NCI-H2227 treated with DMSO at 0.1 percent for 48 hours (cell line): ENCODE measurements around the gene ATP5MC3.
A peak's percentile ranks its signal among the peaks of the same experiment; 100 is the strongest.

Source experiments
- DNase-seq: peaks from one replicate; lab custom pipeline; 2025; lab: John Stamatoyannopoulos, UW

ATP5MC3 gene

GRCh38 chr2:175167792-175168563 is 13.5 kb downstream of the ATP5MC3 start, which contains the start of gene ATF2:
Gene ATF2 (minus strand): TSS chr2:175168203. CDS start chr2:175136443, 31,760 bp downstream.
- peak; percentile 100 for DNase-seq

- DNase-seq, result peak; percentile 85
Measured at GRCh38 chr2:175167076-175167791, 14.3 kb downstream of the ATP5MC3 start.

- DNase-seq, result no peak
Measured at GRCh38 chr2:175166216-175166824, 15.2 kb downstream of the ATP5MC3 start.

GRCh38 chr2:175164235-175164634 is 17.3 kb downstream of the ATP5MC3 start:
- no peak for DNase-seq

- no peak for DNase-seq
Measured at GRCh38 chr2:175158894-175159293, 22.6 kb downstream of the ATP5MC3 start.

GRCh38 chr2:175156534-175156933 is 25.0 kb downstream of the ATP5MC3 start:
- peak; percentile 54 for DNase-seq

GRCh38 chr2:175154661-175155082 is 26.8 kb downstream of the ATP5MC3 start:
- no peak for DNase-seq

GRCh38 chr2:175152242-175152641 is 29.3 kb downstream of the ATP5MC3 start:
- no peak for DNase-seq

DNA sequence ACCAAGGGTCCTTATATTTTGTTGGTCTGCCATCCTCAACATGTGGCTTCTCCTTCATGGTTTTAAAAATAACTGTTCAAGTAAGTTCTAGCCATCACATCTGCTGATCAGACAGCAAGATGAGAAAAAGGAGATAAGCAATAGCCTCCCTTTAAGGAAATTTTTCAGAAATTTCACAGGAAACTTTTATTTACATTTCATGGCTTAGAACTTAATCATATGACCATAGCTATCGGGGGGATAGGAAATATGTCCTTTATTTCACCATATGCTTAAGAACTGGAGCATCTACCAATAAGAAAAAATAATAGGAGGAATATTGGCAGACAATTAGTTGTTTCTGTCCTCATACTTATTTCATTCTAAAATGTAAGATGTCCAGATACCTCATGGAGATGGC is 29.7 kb downstream of the ATP5MC3 start:
- DNase-seq, result no peak

GRCh38 chr2:175147186-175147585 is 34.3 kb downstream of the ATP5MC3 start:
- DNase-seq, result no peak

DNA sequence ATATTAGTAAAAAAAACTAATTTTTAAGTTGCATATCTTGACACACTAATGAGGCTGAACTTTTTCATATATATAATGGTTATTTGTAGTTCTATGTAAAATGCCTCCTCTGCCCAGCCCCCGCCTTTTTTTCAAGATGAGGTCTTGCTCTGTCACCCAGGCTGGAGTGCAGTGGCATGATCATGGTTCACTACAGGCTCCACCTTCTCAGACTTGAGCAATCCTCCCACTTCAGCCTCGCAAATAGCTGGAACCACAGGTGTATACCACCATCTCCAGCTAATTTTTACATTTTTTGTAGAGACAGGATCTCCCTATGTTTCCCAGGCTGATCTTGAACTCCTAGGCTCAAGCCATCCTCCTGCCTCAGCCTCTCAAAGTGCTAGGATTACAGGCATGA is 37.8 kb downstream of the ATP5MC3 start:
- DNase-seq, result no peak

- DNase-seq, result no peak
Measured at GRCh38 chr2:175143191-175143590, 38.3 kb downstream of the ATP5MC3 start.

DNA sequence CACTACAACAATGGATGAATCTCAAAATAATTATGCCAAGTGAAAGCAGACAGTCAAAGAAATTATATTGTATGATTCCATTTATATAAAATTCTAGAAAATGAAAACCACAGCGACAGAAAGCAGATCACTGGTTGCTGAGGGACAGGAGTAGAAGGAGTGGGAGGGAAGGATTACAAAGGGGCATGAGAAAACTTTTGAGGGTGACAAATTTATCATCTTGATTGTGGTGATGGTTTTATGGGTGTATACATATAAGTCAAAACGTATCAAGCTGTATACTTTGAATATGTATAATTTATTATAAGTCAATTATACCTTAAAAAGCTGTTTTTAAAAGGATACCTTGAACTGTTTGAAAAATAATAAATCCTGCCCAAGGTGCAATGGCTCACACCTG is 41.2 kb downstream of the ATP5MC3 start:
- no peak for DNase-seq

GRCh38 chr2:175137793-175138192 is 43.7 kb downstream of the ATP5MC3 start:
- no peak for DNase-seq

DNA sequence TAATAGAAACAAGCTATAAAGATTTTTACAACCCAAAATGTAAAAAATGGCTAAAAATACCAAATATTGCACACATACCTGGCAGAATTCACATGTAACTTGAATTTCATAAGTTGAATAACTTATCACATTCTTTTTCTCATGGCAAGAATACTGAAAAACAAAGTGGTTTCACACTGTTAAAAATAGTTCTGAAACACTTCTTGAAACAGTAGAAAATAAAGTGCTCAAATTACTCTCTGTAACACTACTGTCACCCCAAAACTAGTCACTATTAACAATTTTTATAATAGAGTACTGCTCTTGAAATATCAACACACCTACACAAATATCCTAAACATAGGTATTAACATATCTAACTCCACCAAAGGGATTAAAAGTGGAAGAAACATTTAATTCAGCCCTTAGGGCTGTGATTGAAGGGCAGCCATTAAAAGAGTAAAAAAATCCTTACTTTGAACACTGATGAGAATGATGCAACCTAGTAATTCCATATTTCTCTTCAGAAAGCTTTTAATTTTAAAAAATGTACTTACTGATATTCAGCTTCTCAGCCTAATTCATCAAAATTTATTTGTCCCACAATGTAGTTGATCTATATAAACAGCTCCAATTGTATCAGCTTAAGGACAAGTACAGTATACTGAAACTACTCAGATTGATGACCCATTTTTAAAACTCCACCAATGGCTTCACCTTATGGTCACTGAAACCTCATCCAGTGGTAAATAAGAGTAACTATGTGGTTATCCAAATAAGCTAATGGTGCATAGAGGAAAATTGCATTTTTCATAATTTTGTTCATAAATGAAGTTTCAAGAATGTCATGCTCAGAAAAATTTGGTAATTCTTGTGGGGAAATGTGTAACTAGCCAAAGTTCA is 44.9 kb downstream of the ATP5MC3 start:
- DNase-seq, result no peak

- no peak for DNase-seq
Measured at GRCh38 chr2:175135862-175136261, 45.6 kb downstream of the ATP5MC3 start.

GRCh38 chr2:175135177-175135576 is 46.3 kb downstream of the ATP5MC3 start:
- DNase-seq, result no peak

DNA sequence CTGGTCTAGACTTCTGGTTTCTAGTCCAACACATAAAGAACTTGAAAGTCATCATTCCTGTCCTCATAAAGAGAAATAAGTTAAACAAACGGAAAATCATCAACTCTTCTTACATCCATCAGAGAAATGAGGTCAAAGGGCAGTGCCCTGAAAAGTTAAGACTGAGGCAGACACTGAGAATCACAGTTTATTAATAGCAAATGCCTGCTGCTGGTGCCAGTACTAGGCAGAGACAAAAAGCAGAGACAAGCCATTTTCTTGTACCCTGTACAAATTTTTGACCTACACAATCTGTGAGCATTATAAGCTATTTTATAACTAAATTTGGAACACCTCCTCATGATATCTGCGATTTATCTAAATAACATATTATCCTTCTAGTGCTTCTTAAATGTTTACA is 50.3 kb downstream of the ATP5MC3 start:
- no peak for DNase-seq

DNA sequence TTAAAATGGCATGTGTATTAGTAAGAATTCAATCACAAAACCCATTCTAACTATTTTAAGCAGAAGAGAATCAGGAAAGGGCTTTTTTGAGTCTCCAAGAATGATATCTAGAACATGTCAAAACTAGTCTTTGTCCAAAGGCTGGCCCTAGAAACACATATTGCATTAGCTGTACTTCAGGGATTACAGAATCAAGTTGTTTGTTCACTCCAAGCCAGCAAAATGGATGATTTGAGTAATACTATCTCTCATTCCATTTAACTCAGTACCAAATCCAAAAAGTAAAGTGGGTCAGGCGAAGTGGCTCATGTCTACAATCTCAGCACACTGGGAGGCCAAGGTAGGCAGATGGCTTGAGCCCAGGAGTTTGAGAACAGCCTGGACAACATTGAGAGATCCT is 54.8 kb downstream of the ATP5MC3 start:
- DNase-seq, result no peak
